HG02763 (cell line): ENCODE measurements around the gene RASSF9.

Source experiments
- ATAC-seq: cut with Tn5 transposase; IDR thresholded peaks from one replicate; pipeline ENCODE4 v1.9.1; 2021; ENCODE audit warnings: mild to moderate bottlenecking, moderate library complexity; ENCODE audit not compliant: unreplicated experiment

RASSF9 gene

DNA sequence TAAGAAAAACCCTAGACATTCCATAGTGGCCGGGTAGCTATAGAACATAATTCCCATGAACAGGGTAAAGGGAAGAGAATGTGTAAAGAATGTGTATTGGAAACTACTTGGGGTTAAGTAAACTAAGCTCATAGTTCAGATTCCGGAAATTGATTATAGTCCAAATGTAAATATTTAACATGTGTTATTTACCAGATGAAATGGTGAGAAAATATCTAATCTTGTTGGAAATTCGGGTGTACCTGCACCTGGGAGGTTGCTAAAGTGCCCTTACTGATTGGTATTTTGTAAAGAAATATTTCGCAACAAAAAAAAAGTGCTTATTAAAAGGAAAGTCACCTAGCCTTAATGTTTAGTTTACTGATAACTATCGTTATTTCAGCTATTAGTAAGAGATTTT lies 14.4 kb downstream of the RASSF9 start:
- ATAC-seq = no peak

DNA sequence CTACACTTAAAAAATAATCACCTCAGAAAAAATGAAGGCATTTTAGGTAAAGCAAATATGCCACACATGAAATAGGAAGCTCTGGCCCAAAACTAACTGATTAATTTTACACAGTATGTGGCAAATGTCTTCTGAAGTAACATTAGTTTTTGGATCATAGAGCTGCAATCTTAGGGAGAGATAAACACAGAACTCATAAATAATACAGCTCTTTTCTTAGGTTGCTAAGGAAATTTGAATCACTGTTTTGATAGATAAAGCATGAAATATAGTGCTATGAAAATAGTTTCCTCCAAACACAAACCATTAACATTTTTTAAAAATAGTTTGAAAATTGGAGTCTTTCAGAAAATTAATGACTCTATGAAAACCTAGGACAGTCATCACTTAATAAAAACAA lies 15.0 kb downstream of the RASSF9 start:
- no peak for ATAC-seq

DNA sequence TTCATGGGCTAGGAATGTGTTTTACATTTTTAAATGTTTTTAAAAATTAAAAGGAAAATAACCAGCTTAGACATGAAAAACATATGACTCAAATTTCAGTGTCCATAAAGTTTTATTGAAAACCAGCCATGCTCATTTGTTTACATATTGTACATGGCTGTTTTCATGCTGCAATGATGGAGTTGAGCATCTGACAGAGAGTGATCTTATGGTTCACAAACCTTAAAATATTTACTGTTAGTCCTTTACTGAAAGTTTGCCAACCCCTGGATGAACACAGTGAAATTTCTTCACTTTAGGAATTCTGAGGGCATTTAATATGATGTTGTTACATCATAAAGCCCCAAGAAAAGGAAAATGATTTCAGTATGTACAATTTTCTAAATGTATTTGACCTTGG lies 16.1 kb downstream of the RASSF9 start:
- no peak for ATAC-seq

DNA sequence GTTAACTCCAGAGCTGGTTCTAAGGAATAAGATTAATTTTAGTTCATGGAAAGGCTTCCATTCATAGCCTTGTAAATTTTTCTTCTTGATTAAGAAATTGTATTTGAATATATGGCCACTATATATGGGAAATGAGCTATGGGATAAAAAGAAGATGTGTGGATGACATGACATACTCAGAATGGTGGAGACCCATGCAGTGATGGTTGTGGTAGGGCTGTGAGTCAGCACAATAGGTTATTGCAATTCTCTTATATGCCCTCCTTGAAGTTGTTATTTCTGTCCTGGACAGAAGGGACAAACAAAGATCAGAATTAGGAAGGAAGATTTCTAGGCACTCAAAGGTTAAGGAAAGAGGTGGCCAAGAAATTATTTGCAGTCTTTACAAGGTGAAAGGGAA lies 21.5 kb downstream of the RASSF9 start:
- no peak for ATAC-seq

DNA sequence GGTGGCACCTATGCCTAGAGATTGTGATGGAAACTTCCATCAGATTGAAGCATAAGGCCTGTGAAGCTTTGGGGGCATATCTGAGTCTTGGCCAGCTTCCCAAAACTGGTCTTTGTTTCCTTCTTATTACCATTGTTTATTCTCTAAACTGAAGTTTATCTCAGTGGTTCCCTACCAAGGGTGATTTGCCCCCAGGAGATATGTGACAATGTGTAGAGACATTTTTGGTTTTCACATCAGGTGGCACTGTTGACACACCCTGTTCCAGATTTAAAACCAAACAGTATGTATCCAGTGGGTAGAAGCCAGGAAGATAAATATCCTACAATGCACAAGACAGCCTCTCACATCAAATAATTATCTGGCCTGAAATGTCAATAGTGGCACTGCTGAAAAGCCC lies 22.1 kb downstream of the RASSF9 start:
- no peak for ATAC-seq

DNA sequence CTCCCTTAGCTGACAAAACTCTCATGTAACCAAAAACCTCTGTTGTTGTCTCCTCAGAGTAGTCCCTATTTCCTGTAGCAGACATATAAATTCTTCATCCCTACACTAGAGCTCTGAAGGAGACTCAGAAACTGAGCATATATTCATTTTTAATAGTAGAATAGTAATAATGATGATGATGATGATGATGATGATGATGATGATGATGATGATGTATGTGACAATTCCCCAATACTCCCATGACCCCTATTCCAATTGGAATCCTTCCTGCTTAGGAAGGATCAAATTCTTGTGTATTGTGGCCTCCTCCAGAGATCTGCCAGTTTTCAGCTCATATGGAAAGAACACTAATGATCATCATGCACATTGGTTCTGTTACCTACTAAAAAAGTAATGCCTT lies 26.7 kb downstream of the RASSF9 start:
- ATAC-seq = no peak

DNA sequence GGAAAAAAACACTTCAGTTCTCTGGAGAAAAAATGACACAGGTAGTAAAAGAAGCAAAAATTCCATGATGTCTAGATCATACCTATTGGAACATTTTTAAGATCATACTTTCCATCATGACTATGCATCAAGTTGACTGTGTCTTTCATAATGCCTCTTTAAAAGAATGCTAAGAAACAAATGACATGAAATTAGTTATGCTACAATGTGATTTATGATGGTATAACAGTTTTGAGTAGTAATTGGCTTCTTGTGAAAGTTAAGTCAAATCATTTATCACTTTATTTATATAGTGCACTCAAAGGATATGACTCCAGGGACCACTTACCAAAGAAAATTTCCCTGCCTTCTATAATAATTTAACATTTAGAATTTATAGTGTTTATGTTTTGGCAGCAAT lies 28.5 kb downstream of the RASSF9 start:
- no peak for ATAC-seq

DNA sequence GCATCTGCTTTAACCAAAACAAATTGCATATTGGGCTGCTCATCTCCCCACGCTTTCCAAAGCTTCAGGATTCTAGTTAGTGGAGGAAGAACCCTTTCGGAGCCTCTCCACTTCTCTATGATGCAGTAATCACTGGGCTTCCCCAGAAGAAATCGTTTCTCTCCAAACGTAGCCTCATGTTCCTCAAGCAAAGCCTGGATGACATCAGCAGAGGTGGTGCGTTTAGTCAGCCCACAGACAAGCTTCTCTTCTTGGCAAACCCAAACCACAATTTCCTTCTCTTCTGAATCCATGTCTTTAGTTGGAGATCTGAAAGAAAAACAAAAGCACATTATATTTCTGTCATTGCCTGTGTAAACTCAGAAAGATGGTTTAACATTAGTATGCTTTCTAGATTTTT lies 30.6 kb downstream of the RASSF9 start:
- no peak for ATAC-seq

DNA sequence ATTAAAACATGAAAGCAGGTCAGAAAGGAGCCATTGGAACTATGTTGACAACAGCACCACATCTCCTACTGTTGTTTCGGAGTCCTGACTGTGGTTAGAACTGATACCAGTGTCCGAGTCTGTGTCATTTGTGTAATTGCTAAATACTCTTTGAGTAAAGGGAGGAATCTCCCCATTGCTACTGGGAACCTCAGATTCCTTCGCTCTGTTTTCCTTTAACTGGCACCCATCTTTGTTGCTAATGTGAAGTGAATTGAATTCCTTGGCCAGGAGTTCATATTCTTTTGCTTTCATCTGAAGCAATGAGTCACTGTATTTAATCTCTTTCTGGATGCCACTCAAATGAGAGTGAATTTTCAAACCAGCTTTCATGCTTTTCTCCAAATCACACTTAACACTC lies 31.5 kb downstream of the RASSF9 start:
- no peak for ATAC-seq

DNA sequence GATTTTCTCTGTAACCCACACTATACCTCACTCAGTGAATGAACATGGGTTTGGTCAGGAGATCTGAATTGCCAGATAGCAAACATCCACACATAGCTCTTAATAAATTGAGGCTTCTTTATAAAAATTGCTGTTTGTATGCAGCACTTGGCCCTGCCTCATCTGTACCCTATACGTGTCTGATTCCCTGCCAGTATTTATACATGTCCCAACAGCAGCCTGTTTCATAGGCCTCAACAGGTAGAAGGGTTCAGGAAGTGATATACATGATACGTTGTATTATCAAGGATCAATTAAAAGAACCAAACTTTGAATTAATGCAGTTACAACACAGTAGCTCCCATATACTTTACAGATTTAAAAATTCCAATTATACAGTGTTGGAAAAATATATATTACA lies 32.3 kb downstream of the RASSF9 start:
- ATAC-seq = no peak

DNA sequence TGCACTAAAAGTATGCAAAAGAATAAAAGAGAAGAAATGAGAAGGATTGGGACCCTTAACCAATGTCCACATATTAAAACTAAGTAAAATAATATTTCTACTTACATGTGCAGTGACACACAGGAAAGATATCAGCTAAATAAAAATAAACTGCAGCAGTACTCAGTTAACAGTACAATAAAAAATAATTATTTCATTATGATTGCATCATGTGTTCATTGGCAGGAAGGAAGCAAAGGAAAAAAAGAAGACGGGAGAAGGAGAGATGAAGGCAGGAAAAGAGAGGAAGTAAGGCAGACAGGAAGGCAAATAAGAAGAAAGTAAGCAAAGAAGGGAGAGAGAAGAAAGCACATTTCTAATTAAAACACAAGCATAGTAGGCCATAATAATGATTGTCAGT lies 33.0 kb downstream of the RASSF9 start:
- no peak for ATAC-seq

DNA sequence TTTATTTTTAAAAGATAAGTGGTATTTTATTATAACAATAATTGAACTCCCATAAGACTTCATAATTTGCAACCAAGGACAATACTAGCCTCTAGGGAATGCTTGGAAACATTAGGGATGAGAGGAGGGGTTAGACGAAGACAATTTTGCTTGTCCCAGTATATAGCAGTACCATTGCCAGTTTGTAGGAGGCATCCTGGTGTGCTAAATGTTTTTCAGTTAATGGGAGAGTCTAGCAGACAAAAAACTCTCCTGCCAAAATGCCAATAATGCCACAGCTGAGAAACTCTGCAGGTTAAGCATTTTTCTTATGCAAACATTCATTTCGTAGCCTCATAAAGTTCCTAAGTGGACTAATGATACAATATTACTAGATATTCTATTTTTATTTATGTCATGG lies 38.1 kb downstream of the RASSF9 start:
- ATAC-seq = no peak

DNA sequence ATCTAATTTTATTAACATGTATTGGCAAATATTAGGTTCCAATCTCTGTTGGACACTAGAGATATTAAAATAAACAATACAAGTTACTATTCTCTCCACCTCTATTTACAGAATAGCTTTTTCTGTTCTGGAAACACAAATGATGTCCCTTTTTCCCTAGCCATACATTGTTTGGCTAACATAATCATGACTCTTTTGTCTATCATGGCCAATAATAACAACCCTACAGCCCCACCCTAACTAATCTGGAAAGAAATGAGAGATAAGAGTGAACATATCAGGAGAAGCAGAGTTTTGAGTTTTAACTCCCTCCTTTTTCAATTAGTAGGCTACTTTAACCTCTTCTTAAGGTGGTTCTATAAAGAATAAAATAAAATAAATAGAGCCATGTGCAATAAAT lies 40.2 kb downstream of the RASSF9 start:
- no peak for ATAC-seq

DNA sequence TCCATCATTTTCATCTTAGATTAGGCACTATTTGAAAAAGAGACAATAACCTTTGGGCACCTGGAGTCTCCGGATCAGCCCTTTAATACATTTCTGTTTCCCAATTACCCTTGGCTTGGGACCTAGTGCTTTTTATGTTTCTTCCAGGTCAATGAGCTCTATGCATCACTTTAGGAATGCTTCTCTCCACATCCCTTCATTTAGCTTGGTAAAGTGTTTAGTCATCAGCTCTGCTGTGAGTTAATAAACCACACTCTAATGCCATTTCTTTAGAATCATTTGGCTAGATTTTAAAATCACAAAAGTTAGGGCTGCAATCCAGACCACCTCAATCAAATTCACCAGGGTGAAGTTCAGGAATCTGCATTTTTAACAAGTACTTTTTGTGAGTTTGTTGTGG lies 41.7 kb downstream of the RASSF9 start:
- ATAC-seq = no peak

DNA sequence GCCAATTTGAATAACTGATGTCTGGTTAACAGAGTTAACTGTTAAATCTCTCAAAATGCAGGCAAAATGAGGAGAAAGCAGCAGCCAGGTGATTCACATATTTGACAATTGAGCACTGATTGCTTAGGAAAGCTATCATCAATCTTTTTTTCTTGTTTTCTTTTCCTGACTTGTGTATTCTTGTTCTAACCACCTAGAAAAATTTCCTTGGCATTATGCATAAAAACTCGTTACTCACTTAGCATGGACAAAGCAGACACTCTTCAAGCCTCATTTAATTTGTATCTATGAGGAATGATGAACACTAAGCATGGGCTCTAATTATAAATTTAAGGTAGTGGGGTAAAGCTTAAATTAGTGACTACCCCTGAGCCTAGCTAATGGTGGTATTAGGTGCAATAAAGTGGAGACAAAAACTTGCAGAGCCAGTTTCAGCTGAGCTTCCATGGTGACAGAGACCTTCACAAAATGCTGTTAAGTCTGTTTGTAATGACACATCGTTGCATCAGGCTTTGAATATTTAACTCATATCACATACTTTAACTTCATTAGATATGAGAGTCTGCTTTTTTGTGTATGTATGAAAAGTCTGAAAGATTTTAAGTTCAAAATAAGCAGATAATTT lies 52.0 kb downstream of the RASSF9 start:
- ATAC-seq = no peak

DNA sequence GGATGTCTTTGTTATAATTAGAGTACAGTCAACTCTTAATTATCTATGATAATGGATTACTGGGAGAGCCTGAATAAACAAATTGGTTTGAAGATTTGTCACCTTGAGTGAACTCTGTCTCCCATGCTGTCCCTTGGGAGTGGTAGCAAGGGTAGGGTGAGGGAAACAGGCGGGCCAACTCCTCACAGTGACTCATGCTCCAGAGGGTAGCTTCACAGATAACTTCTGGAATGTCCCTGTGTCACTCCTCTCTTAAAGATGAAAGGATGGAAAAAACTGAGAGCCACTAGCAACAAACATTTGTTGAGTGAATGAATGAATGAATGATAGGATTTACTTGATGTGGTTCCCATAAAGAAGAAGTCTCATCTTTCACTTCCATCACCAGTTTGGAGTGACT lies 53.5 kb downstream of the RASSF9 start:
- ATAC-seq = no peak

DNA sequence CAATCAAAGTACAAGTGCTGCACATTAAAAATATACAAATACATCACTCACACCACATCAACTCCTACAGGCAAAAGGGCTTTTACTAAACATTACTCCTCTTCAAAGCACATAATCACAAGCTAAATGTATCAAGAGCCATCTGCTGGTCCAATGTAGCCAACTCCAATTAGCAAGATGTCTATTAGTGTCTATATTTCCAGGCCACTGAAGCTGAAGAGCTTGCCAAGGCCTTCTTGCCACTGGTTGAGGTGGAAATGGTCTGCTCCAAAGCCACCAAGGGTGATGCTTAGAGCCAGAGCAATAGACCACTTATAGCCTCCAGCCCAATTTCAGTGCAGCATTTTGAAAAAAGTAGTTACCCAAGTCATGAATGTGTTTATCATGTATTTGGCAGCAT lies 54.4 kb downstream of the RASSF9 start:
- no peak for ATAC-seq

DNA sequence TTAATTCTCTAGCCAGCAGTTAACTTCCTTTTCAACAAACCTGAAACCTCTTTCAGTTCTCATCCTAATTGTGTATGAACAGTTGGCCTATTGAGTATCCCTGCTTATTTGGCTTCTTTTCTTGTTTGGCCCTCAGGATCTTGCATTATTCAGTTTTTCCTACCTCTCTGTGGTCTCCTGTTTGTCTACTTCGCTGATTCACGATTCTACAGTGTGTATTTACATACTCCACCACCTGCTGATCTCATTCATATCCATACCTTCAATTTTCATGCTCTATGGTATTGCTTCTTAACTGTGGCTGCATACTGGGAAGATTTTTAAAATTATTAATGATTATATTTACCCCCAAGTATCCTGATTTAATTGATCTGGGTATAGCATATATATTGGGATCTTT lies 56.4 kb downstream of the RASSF9 start:
- no peak for ATAC-seq

DNA sequence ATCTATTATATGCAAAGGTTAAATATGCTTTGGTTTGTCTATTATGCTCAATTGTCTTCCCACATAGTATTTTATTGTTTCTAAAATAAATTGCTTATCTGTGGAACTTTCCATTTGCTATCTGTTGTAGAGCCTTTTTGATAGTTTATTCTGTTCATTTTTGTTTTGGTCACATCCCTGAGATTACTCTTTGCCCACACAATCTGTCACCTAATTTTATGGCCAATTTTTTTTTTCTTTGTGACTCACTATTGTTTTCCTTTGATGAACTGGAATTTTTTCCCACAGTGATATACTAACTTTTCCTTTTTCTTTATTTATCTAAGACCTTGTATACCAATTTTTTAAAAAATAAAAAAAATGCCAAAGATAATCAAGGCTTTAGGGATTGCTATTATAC lies 61.1 kb downstream of the RASSF9 start:
- no peak for ATAC-seq

DNA sequence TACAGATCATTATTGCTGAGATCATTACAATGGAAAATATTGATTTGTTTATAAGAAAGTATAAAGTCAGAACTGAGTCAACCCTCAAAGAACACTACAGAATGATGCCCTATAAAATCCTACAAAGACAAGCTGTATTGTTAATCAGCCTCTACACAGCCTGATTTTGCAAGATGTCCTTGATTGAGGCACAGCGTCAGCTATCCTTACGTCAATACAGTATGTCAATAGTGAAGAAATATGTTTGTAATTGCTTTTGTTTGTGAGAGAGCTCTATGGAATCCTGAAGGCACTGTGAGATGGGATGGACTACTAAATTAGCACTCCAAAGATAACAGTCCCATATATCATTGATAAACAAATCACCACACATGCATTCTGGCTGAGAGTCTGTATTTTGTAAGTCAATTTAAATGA lies 70.7 kb downstream of the RASSF9 start:
- no peak for ATAC-seq

DNA sequence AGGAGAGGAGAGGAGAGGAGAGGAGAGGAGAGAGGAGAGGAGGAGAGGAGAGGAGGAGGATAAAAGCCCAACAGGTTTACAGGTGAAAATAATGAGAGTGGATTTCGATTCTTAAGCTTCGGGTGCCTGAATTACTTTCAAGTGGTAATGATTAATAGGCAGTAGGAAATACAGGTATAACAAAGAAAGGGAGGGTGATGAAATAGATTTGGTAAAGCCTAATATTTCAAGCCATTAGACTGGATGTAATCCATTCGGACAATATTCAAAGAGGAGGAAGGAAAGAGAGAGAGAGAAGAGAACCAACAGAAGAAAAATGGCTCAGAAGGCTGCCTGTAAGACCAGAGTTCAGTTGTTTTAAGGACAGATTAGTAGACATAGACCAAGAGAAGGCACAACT lies 76.6 kb downstream of the RASSF9 start:
- ATAC-seq = no peak

DNA sequence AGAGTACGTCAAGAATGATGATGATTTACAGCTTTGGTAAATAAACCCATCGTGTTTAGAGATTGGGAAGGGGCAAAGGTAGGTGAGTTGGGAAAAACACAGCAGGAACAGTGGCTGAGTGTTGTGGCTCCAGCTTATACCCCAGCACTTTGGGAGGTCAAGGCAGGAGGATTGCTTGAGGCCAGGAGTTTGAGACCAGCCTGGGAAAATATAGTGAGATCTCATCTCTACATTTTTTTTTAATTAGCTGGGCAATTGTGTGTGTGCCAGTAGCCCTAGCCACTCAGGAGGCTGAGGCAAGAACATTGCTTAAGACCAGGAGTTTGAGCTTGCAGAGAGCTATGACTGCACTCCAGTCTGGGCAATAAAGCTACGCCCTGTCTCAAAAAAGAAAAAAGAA lies 77.1 kb downstream of the RASSF9 start:
- no peak for ATAC-seq

DNA sequence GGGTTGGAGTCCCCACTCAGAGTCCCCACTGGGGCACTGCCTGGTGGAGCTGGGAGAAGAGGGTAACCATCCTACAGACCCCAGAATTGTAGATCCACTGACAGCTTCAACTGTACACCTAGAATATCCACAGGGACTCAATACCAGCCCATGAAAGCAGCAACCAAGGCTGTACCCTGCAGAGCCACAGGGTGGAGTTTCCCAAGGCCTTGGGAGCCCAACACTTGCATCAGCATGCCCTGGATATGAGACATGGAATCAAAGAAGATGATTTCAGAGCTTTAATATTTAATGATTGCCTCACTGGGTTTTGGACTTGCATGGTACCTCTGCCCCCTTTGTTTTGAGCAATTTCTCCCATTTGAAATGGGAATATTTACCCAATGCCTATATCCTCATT lies 80.4 kb downstream of the RASSF9 start:
- ATAC-seq = no peak
